GM19438 (cell line): ENCODE results near the gene PLXNA3.

Experiments
- ATAC-seq: cut with Tn5 transposase; IDR thresholded peaks from one replicate; pipeline ENCODE4 v1.9.1; 2021; ENCODE audit warnings: low read depth; ENCODE audit not compliant: unreplicated experiment

PLXNA3 gene

DNA sequence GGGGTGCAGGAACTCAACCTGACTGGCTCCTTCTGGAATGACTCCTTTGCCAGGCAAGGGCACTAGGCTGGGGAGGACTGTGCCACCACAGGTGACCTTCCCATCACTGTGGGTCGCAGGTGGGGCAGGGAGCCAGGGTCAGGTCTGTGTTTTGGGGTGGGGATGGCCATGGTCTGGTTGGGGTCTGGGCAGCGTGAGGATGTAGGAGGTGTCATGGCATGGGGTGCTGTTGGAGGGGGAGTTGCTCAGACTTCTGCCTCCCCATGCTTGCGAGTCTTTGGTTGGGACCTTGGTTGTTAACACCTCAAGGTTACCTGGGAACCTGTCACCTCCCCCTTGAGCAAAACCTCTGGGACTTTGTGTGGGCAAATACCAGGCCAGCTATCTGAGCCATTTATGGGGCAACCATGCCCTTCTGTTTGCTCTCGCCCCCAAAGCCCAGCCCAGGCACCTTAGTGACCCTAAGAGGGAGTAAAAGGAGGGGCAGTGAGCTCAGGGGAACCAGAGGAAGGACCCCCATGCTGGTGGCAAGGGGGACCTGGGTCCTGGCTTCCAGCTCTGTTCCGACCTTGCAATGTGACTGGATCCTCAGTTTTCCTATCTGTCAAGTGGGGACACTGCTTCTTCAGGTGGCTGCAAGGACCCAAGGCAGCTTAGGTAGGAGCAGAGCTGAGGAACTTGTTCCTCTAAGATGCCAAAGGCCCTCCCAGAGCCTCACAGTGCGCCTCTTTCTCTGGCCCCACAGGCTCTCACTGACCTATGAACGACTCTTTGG, 23.5 kb upstream of the PLXNA3 start:
- ATAC-seq, result no peak

DNA sequence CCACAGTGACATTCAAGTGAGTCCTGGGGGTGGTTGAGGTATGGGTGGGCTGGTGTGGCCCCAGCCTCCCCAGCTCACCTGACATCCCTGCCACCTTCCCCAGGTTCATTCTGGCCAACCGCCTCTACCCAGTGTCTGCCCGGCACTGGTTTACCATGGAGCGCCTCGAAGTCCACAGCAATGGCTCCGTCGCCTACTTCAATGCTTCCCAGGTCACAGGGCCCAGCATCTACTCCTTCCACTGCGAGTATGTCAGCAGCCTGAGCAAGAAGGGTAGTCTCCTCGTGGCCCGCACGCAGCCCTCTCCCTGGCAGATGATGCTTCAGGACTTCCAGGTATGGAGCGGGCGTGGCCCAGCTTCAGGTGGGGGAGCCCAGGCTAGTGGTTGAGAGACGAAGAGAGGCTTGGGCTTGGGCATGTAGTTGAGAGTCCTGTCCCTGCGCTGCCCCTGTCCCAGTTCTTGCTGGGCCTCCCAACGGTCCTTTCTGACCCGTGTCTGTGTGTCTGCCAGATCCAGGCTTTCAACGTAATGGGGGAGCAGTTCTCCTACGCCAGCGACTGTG, 22.8 kb upstream of the PLXNA3 start:
- no peak for ATAC-seq

DNA sequence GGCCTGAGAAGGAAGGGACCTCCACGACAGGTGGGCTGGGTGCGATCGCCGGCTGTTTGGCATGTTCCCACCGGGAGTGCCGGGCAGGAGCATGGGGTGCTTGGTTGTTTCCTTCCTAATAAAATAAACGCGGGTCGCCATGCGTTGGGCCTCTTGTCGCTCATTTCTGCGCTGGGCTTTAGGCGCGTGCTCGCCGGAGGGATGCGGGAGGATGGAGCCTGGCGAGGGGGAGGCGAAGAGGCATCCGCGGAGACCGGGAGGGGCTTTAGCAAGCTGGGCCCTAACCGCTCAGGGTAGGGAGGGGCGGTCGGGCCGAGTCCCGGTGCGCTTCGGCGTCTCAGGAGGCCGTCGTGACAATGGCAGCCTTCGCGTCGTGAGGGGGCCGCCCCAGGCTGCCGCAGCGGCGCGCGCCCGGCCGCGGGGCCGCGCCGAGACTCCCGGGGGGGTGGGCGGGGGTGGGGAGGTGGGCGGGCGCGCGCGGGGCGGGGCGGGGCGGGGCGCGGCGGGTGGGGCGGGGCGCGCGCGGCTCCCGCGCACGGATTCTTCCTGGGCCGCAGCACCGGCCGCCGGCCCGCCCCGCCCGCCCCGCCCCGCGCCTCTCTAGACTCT, 21.6 kb upstream of the PLXNA3 start:
- no peak for ATAC-seq

DNA sequence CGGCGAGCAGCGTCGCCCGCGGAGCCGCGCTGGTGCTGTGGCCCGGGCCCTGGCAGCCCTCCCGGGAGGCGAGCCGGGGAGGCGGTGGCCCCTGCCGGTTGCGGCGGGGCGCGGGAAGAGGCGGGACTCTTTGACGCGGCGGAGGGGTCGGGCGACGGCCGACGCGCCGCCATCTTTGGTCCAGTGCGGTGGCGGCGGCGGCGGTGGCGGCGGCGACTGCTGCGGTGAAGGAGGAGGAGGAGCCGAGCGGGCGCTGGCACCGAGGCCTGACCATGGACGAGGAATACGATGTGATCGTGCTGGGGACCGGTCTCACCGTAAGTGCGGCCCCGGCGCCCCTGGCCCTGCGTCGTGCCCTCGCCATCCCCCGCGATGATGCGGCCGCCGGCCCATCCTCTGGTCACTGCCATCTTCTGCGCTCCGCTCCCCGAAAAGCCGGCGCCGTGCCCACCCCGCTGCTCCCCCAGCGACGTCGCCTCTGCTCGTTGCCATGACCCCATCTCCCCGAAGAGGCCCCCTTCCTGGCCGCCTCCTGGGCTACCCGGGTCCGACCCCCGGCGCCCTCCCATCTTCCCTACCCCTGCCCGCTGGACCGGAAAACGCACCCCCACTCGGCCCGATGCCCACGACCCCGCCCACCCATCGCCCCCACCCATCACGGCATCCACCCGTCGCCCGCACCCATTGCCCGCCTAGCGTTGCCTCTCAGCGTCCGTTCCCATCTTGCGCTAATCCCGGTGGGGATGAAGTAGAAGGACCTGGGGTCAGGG, 20.9 kb upstream of the PLXNA3 start, which contains the start of gene GDI1:
Gene GDI1 (plus strand): TSS at position 172 of the 770 bp plus-strand sequence. CDS start 101 bp downstream, at position 273.
- ATAC-seq, result no peak

DNA sequence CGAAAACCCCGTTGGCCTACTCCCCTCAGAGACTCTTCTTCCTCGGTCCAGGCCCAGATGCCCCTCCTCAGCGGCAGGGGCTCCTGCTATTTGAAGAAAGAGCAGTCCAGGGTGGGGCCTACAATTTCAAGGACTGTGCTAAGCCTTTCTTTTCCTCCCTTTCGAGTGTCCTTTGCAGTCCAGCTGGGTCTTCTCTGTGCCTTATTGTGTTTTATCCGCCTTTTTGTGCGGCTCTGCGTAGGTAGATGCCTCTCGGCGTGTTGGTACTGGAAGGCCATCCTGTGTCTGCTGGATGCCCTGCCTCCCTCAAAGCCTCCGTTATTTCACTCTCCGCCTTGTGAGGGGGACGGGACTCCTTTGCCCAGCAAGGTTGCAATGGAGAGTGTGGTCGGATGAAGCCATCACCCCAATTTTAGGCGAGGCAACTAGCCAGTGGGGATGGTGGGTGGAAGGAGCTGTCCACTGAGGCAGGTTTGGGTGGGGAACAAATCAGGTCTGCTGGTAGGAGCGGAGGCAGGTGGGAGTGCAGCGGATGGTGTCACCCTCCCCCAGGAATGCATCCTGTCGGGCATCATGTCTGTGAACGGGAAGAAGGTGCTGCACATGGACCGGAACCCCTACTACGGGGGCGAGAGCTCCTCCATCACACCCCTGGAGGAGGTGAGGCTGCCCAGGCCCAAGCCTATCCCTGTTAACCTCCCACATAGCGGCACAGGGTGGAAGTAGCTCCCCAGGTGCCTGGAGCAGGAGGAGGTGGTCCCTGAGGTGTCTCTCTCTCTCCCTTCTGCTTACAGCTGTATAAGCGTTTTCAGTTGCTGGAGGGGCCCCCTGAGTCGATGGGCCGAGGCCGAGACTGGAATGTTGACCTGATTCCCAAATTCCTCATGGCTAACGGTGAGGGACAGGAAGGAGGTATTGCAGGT, 19.8 kb upstream of the PLXNA3 start:
- no peak for ATAC-seq

DNA sequence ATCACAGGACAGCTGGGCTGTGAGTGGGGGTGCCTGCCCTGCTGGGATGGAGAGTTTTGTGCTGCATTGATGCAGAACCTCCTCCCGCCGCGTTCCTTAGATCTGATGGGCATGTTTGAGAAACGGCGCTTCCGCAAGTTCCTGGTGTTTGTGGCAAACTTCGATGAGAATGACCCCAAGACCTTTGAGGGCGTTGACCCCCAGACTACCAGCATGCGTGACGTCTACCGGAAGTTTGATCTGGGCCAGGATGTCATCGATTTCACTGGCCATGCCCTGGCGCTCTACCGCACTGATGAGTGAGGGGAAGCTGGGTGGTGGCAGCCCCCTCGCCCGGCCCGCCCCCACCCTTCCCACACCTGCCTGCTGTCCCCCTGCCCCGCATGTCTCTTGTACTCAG, 18.2 kb upstream of the PLXNA3 start:
- ATAC-seq, result no peak

DNA sequence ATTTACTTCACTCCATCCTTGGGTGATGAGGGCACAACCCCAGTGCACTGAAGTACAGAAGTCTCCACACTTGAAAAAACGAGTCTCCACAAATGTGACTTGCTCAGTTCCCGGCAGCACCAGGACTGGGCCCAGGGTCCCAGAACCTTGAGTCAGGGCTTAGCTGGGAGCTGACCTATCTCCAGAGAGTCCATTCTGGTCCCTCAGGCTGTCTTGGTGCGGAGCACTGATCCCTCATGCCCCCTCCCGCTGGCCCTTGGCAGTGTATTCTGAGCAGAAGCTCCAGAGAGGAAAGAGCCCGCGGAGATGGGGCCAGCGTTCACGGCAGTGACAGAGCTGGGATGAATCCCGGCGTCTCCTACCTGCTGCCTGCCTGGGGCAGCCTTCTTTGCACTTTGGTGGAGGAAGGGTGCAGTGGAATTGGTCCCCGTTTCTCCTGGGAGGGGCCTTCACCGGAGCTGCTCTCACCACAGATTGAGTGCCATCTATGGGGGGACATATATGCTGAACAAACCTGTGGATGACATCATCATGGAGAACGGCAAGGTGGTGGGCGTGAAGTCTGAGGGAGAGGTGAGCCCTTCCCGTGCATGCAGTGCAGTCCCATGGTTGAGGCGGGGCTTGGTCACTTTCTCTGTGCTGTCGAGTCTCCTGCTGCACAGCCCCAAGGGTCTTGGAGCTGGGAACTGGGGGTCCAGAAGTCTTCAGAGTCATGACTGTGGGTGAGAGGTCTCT, 17.3 kb upstream of the PLXNA3 start:
- ATAC-seq, result no peak

DNA sequence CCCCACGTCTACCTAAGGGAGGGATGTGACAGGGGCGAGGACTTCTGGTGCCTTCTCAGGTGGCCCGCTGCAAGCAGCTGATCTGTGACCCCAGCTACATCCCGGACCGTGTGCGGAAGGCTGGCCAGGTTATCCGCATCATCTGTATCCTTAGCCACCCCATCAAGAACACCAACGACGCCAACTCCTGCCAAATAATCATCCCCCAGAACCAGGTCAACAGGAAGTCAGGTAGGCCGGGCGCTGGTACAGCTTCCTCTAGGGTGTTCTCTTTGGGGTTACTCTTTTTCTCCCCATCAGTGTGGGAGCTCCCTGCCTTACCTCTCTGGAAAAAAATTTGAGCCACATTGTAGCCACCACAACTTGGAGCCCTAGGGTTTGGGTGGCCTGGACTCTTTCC, 16.5 kb upstream of the PLXNA3 start:
- no peak for ATAC-seq

DNA sequence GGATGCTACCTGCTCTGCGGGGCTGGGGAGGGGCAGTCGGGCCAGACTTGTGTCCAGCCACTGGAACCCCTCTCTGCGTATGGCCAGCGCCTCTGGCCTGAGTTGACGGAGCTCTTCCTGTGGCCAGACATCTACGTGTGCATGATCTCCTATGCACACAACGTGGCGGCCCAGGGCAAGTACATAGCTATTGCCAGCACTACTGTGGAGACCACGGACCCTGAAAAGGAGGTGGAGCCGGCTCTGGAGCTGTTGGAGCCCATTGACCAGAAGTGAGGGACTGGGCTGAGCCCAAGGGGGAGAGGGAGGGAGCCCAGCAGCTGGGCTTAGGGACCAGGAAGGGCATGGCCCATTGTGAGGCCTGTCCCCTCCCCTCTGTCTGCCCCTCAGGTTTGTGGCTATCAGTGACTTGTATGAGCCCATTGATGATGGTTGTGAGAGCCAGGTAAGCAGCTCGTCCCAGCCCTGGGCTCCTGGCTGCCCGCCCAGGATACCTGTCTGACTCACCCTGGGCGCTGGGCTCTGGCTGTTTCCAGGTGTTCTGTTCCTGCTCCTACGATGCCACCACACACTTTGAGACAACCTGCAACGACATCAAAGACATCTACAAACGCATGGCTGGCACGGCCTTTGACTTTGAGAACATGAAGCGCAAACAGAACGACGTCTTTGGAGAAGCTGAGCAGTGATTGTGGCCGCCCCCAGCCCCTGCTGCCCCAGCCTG, 15.9 kb upstream of the PLXNA3 start:
- no peak for ATAC-seq

DNA sequence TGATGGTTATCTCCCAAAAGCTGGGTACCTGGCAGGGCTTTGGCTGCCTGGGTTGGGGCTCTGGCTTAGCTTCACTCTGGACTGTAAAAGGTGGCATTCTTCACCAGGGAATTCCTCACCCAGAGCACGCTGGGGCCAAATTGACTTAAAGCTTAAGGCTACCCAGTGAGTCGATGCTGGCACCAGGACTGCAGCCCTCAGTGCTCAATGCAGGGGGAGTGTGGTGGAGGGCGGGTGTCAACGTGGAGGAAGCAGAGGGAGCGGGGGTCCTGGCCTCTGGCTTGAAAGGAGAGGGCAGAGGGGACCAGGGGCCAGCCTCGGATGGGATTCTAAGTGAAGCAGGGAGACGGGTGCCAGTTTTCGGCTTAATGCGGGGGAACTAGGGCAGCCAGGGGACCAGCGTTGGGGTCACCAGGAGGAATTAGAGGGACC, 14.6 kb upstream of the PLXNA3 start:
- no peak for ATAC-seq

DNA sequence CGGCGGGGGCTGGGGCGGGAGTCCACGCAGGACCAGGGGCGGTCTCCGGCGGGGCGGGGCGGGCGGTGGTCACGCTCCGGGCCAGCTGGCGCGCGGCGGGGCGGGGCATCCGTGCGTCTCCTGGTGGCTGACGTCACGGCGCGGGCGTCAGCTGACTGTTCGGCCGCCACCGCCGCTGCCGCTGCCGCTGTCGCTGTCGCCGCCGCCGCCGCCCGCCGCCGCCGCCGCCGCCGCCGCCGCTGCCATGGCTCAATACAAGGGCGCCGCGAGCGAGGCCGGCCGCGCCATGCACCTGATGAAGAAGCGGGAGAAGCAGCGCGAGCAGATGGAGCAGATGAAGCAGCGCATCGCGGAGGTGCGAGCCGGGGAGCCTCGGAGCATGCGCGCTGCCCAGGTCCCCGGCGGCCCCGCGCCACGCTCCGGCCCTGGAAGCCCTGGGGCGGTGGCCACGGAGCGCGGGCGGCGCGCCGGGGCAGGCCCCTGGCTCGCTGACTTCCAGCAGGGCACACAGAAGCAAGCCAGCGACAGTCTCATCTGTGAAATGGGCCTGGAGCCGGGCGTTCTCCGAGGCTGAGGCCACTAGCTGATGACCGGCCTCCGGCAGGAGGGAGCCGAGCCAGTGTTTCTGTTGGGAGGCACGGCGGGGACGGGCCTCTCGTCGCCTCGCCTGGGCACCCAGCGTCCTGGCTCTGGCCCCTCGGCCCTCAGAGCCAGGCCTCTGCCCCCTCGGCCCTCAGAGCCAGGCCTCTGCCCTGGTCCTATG, 13.9 kb upstream of the PLXNA3 start, which contains the start of gene FAM50A:
Gene FAM50A (plus strand): TSS at position 150 of the 763 bp plus-strand sequence. CDS start 95 bp downstream, at position 245.
- ATAC-seq, result peak; percentile 63

DNA sequence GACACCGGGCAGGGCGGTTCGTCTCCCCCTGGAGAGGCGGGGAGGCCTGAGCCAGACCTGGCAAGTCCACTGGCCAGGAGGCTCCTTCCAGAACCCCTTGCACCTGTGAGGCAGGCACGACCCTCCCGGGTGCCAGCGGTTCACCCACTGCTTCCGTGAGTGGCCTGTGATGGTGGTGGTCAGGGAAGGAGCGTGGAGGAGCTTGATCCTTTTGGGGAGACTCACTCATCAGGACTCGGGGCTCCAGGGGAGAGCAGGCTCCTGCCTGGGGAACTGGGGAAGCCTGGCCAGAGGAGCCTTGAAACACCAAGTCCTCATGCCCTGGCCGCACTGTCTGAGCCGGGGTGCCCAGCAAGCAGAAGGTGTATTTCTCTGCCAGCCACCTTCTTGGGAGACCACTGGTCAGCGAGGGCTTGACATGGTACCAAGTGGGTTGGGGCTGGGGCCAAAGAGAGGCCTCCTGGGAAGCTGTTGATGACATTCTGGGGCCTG, 13.3 kb upstream of the PLXNA3 start:
- no peak for ATAC-seq

DNA sequence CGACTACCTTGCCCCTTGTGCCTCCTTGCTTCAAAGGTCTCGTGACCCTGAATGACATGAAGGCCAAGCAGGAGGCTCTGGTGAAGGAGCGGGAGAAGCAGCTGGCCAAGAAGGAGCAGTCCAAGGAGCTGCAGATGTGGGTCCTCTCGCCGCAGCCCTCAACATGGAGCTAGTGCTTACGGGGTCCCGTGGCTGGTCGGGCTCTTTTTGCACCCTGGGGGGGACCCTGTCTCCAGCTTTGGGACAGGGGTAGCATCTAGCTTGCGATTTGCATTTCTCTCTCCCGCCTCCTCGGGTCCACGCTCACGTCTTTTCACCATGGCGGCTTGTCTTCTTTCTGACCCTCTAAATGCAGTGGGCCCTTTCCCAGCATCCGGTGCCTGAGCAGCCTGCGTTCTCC, 12.3 kb upstream of the PLXNA3 start:
- no peak for ATAC-seq

DNA sequence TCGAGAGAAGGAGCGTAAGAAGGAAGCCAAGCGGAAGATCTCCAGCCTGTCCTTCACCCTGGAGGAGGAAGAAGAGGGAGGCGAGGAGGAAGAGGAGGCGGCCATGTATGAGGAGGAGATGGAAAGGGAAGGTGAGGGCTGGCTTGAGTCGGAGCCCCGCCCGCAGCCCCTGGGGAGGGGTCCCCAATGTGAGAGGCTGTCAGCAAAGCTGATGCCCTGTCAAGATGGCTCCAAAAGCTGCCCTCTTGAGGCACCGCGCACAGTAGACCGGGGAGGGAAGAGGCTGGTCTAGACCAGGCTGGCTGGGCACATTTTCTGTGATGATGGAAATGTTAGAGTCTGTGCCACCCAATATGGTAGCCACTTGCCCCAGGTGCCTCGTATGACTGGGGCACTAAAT, 11.7 kb upstream of the PLXNA3 start:
- no peak for ATAC-seq

DNA sequence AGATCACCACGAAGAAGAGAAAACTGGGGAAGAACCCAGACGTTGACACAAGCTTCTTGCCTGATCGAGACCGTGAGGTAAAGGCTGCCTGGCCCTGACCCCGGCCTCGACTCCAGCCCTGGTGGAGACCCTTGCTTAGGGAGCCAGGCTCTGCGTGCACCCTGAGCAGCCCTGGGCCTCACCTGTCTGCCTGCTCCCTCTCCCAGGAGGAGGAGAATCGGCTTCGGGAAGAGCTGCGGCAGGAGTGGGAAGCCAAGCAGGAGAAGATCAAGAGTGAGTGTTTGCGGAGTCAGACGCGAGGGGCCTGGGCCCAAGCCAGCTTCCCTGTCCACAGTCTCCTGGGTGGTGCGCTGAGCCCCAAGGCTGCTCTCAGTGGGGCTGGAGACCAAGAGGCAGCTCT, 9.6 kb upstream of the PLXNA3 start:
- no peak for ATAC-seq

DNA sequence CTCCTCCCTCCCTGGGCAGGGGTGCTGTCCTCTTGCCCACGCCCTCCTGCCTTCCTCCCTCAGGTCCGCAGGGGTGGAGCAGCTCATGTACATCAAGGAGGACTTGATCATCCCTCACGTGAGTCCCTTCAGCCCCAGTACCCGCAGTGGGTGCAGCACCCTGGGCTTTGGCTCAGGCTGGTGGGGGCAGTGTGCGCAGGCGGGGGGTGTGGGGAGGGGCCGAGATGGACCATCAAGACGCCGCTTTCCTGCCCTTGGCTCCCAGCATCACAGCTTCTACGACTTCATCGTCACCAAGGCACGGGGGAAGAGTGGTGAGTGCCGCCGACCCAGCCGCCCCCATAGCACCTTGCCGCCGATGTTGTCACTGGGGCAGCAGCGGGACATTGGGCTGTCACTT, 8.5 kb upstream of the PLXNA3 start:
- ATAC-seq, result no peak

DNA sequence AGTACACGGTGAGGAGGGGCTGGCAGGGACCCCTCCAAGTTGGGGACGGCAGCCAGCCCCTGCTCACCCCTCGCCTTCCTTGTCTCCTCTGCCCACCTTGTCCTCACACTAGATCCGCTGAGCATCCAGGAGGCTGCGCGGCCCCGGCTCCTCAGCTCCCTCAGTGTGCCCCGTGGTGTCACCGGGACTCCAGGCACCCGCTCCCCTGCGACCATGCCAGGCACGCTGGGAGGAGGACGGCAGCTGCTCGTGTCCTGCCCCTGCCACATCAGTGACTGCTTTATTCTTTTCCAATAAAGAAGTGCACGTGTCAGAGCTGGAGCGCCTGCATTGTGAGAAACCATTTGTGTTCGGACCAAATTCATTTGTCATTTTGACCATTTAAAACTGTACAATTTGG, 7.8 kb upstream of the PLXNA3 start:
- ATAC-seq, result no peak

DNA sequence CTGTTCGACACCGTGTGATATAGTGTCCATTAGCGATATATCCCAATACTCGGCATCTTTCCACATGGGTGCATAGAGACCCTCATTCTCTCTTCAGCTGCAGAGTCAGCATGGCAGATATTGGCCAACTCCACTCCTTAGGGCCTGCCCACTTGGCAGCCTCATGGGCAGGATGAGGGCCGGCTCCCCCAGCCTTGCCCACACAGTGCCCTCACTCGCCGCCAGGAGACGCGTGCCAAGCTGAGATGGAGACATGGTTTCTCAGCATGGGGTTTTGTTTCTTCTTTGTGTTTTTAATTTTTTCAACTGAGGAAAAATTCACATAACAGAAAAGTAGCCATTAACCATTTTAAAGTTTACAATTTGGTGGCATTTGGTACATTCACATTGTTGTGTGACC, 5.3 kb upstream of the PLXNA3 start:
- no peak for ATAC-seq
